Naive thymus-derived CD8-positive, alpha-beta T cell (primary cell): ENCODE measurements around the gene ZBTB8A. TPM values are rescaled to one million over a fixed set of nuclear protein-coding genes. Genes with fewer than 3 reads are reported as not detected.
"Not testable (repeated sequence)": the region's sequence is repeated elsewhere in the genome, so short reads cannot be mapped to it uniquely, and the experiment has no call there.

Experiments used
- ATAC-seq, 2 donors: fragments of 150-1000 bp; cut with Tn5 transposase in 1 of 2; sonication (Bioruptor Pico), chemical (Tn5 transposase) in 1 of 2; 1 replicate in 1 of 2; 2 replicates in 1 of 2; pipeline ENCODE4 v1.10.0; 2021; ENCODE audit warnings: mild to moderate bottlenecking in 2 of 2, moderate library complexity in 2 of 2
- POLR2A ChIA-PET: fragments of 350-600 bp; sonication (Branson Sonifier 250); formaldehyde crosslinking; loops from one replicate; lab custom pipeline; 2021; ENCODE audit warnings: antibody characterized with exemption; lab: Charles Lee
- DNase-seq, 10 donors: peaks; one replicate each; pipeline versions ENCODE4 v3.0.0 to v3.0.0-alpha.2; 2020 to 2022
- H3K27ac Mint-ChIP-seq, 10 donors: one replicate each; pipeline ENCODE4 v1.8.0; 2020 to 2022; ENCODE audit warnings: mild to moderate bottlenecking in 10 of 10, mixed read lengths in 10 of 10, moderate library complexity in 4 of 10, inconsistent platforms in 1 of 10
- H3K27me3 Mint-ChIP-seq, 5 donors: one replicate each; pipeline ENCODE4 v1.8.0; 2021 to 2022; ENCODE audit warnings: mixed read lengths in 5 of 5
- H3K36me3 Mint-ChIP-seq, 3 donors: one replicate each; pipeline ENCODE4 v1.8.0; 2020 to 2022; ENCODE audit warnings: mixed read lengths in 3 of 3, mild to moderate bottlenecking in 2 of 3, inconsistent platforms in 1 of 3
- H3K4me1 Mint-ChIP-seq, 4 donors: one replicate each; pipeline ENCODE4 v1.8.0; 2021 to 2022; ENCODE audit warnings: mixed read lengths in 4 of 4
- H3K4me3 Mint-ChIP-seq, 10 donors: one replicate each; pipeline ENCODE4 v1.8.0; 2020 to 2022; ENCODE audit warnings: mild to moderate bottlenecking in 10 of 10, mixed read lengths in 10 of 10, moderate library complexity in 6 of 10, inconsistent platforms in 1 of 10
- H3K9me3 Mint-ChIP-seq, 9 donors: one replicate each; pipeline ENCODE4 v1.8.0; 2020 to 2022; ENCODE audit warnings: mixed read lengths in 9 of 9, mild to moderate bottlenecking in 3 of 9, inconsistent platforms in 1 of 9, moderate library complexity in 1 of 9
- polyA plus RNA-seq, 3 donors: library from polyadenylated mRNA; unstranded; fragments of 300-500 nt; fragmentation: Illumina TruSeq; gene quantifications; one replicate each; pipeline ENCODE4 v1.2.3, GENCODE V29; 2021
- total RNA-seq, 8 experiments: library from RNA in 2 of 8; stranded (reverse) in 2 of 8; gene quantifications; one replicate each; pipeline ENCODE4 v1.2.3 and lab custom pipeline; 2021 to 2026

The ZBTB8A gene
- total and polyA plus RNA-seq, 5 experiments from 2014 or later: not detected

DNA sequence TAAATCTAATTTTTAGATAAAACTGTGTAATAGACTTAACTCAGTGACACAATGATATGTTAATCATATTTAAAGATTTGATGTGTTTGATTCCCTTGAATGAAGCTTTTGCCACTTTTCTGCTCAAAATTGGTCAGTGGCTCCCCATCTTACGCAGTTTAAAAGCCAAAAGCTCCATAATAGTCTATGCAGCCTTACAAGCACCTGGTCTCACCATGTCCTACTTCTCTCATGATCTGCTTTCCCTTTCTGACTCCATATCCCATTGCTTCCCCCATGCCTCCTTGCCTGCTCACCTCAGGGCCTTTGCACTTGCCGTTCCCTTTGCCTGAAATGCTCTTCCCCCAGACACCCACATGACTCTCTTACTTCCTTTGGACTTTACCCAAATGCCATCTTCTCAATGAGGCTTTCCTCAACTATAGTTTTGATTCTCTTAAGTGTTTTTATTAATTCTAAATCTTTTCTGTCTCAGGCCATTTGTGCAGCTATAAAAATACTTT lies 1.9 kb downstream of the ZBTB8A start:
- peak overlapping the region in 1 of 10 donors; percentile 65 for H3K27ac Mint-ChIP-seq
- DNase-seq: no peak
- no peaks in the 10 kb centered on the region for H3K9me3 Mint-ChIP-seq
- POLR2A ChIA-PET: no interaction called here
- peak overlapping the region in 8 of 10 donors; percentile 1 to 77 (median 24) for H3K4me3 Mint-ChIP-seq
- no peak for ATAC-seq
- peaks cover 3 to 12% (median 9%) of the 10 kb centered on the region in 4 donors for H3K4me1 Mint-ChIP-seq
- H3K27me3 Mint-ChIP-seq: peaks cover 36 to 76% (median 55%) of the 10 kb centered on the region in 5 donors
- peaks cover 0 to 9% (median 0%) of the 10 kb centered on the region in 3 donors for H3K36me3 Mint-ChIP-seq

DNA sequence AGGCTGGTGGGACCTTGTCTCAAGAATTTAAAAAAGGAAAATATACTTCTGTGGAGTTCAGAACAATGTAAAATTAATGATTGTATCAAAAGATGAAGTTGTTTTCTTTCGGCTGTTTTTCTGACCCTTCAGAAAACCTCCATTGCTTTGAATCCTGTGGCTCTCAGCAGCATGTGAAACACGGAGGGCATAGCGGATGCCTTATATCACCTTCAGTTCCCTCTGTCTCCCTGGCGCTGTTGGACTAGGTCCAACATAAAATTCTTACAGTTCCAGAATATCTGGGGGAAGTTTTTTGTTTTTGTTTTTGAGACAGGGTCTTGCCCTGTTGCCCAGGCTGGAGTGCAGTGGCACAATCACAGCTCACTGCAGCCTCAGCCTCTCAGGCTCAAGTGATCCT lies 7.4 kb downstream of the ZBTB8A start:
- DNase-seq: no peak
- Mint-ChIP-seq H3K4me3 (no peak overlapping the region), H3K36me3 (no peaks in the 10 kb centered on the region), H3K27me3 (peaks cover 9 to 35% (median 20%) of the 10 kb centered on the region in 5 donors), H3K9me3 (no peaks in the 10 kb centered on the region), H3K4me1 (no peaks in the 10 kb centered on the region), H3K27ac (no peak overlapping the region)
- POLR2A ChIA-PET: no interaction called here
- ATAC-seq: no peak

DNA sequence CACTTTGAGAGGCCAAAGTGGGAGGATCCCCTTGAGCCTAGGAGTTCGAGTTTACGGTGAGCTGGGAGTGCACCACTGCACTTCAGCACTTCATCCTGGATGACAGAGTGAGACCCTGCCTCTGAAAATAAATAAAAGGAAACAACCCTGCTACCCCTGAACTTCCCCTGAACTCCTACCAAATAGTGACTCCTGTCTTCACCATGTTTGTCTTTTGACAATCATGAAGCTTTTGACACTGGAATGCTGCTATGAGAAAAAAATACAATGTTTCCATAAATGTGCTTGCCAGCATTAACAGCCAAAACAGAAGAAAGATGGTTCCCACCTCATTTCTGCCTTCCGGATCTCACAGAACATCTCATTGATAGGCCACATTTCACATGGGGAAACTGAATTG lies 10.4 kb downstream of the ZBTB8A start:
- POLR2A ChIA-PET: no interaction called here
- no peak for ATAC-seq
- Mint-ChIP-seq H3K4me3 (no peak overlapping the region), H3K27ac (no peak overlapping the region), H3K4me1 (no peaks in the 10 kb centered on the region), H3K27me3 (peaks cover 2 to 12% (median 8%) of the 10 kb centered on the region in 5 donors), H3K9me3 (no peaks in the 10 kb centered on the region), H3K36me3 (no peaks in the 10 kb centered on the region)
- no peak for DNase-seq

DNA sequence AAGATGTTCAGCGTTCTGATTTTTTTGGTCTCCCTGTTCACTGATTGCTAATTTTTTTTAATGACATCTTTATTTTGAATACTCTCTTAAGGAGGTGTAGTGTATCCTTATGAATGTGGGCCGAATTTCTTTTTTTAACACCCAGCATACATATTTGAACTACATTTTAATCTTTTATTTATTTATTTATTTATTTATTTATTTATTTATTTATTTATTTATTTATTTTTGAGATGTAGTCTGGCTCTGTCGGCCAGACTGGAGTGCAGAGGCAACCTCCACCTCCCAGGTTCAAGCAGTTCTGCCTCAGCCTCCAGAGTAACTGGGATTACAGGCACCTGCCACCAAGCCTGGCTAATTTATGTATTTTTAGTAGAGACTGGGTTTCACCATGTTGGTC lies 15.1 kb downstream of the ZBTB8A start:
- H3K27me3 Mint-ChIP-seq: no peaks in the 10 kb centered on the region
- H3K27ac Mint-ChIP-seq: no peak overlapping the region
- H3K4me3 Mint-ChIP-seq: no peak overlapping the region
- POLR2A ChIA-PET: no interaction called here
- no peak for DNase-seq
- no peaks in the 10 kb centered on the region for H3K9me3 Mint-ChIP-seq
- ATAC-seq: no peak
- no peaks in the 10 kb centered on the region for H3K4me1 Mint-ChIP-seq
- H3K36me3 Mint-ChIP-seq: no peaks in the 10 kb centered on the region

DNA sequence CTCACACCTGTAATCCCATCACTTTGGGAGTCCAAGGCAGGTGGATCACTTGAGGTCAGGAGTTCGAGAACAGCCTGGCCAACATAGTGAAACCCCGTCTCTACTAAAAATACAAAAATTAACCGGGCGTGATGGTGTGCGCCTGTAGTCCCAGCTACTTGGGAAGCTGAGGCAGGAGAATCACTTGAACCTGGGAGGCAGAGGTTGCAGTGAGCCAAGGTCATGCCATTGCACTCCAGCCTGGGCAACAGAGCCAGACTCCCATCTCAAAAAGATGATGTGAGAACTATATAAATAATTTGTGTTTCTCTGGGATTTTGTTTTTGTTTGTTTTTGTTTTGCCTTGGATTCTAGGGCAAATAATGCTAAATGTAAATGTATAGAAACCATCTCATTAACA lies 17.8 kb downstream of the ZBTB8A start:
- ATAC-seq, H3K27me3 Mint-ChIP-seq, H3K9me3 Mint-ChIP-seq, POLR2A ChIA-PET, H3K36me3 Mint-ChIP-seq, H3K4me1 Mint-ChIP-seq, H3K27ac Mint-ChIP-seq, H3K4me3 Mint-ChIP-seq, DNase-seq: not testable (repeated sequence)

DNA sequence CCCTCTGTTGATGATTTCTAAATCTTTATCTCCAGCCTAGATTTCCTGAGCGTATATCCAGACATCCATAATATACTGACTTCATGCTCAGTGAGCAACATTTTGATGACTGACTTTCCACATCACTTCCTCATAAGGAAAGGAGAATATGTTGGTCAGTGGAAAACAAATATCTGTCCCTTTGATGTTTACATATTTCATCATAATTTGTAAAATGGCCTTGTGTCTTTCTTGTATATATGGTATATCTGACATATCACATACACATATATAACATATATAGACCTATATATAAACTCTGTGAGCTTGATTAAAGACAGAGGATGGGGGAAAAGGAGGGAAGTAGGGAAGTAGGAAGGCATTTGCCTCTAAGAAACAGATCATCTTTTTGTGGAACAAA lies 18.6 kb downstream of the ZBTB8A start:
- POLR2A ChIA-PET: no interaction called here
- H3K9me3 Mint-ChIP-seq: peaks cover 0 to 9% (median 0%) of the 10 kb centered on the region in 9 donors
- ATAC-seq (no peak), DNase-seq (no peak)
- H3K4me1 Mint-ChIP-seq: no peaks in the 10 kb centered on the region
- H3K27me3 Mint-ChIP-seq: peaks cover 0 to 3% (median 0%) of the 10 kb centered on the region in 5 donors
- H3K27ac Mint-ChIP-seq: no peak overlapping the region
- H3K4me3 Mint-ChIP-seq: no peak overlapping the region
- H3K36me3 Mint-ChIP-seq: no peaks in the 10 kb centered on the region

DNA sequence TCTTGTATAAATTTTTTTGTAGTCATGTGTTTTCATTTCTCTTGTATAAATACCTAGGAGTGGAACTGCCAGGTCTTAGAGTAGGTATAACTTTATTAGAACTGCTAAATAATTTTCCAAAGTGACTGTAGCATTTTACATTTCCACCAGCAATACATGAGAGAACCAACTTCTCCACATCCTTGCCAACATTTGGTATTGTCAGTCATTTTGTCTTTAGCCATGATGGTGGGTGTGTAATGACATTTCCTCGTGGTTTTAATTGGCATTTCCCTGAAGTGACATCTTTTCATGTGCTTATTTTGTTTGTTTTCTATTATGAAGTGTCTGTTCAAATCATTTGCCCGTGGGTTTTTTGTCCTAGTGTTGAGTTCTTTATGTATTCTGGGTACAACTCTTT lies 29.7 kb downstream of the ZBTB8A start:
- DNase-seq (no peak), ATAC-seq (no peak)
- H3K27ac Mint-ChIP-seq: no peak overlapping the region
- no peaks in the 10 kb centered on the region for H3K36me3 Mint-ChIP-seq
- H3K4me1 Mint-ChIP-seq: no peaks in the 10 kb centered on the region
- H3K27me3 Mint-ChIP-seq: no peaks in the 10 kb centered on the region
- H3K9me3 Mint-ChIP-seq: no peaks in the 10 kb centered on the region
- POLR2A ChIA-PET: no interaction called here
- no peak overlapping the region for H3K4me3 Mint-ChIP-seq

DNA sequence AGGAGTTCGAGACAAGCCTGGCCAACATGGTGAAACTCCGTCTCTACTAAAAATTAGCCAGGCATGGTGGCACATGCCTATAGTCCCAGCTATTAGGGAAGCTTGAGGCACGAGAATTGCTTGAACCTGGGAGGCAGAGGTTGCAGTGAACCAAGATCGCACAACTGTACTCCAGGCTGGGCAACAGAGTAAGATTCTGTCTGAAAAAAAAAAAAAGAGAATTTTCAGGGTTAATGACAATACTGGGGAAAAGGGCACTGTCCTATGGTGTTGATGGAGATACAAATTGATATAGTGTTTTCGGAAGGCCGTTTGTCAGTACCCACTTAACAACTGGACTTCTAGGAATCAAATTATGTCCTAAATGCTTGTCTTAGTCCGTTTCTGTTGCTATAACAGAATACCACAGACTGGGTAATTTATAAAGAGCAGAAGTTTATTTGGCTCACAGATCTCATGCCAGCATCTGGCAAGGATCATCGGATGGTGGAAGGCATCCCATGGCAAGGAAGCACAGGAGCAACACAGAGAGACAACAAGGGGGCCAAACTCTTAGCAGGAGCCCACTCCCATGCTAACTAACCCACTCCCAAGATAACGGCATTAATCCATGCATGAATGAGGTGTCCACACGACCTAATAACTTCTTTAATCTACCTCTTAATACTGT lies 41.3 kb downstream of the ZBTB8A start:
- DNase-seq: no peak
- H3K27me3 Mint-ChIP-seq: no peaks in the 10 kb centered on the region
- H3K4me1 Mint-ChIP-seq: no peaks in the 10 kb centered on the region
- no peak overlapping the region for H3K27ac Mint-ChIP-seq
- H3K9me3 Mint-ChIP-seq: no peaks in the 10 kb centered on the region
- ATAC-seq: no peak
- H3K36me3 Mint-ChIP-seq: no peaks in the 10 kb centered on the region
- POLR2A ChIA-PET: no interaction called here
- H3K4me3 Mint-ChIP-seq: no peak overlapping the region

DNA sequence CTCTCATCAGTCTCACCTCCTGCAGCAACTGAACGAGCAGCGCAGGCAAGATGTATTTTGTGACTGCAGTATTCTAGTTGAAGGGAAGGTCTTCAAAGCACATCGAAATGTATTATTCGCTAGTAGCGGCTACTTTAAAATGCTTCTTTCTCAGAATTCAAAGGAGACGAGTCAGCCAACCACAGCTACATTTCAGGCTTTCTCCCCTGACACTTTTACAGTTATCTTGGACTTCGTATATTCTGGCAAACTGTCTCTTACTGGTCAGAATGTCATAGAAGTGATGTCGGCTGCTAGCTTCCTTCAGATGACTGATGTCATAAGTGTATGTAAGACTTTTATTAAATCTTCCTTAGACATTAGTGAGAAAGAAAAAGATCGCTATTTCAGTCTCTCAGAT lies 53.7 kb downstream of the ZBTB8A start:
- no peaks in the 10 kb centered on the region for H3K36me3 Mint-ChIP-seq
- ATAC-seq (no peak), DNase-seq (no peak)
- POLR2A ChIA-PET: interaction anchor here (0.5 kb wide), 1 partner anchor 1480 kb away, joined by 3 read pairs; no protein-coding TSS in a partner anchor
- H3K27ac Mint-ChIP-seq: no peak overlapping the region
- no peaks in the 10 kb centered on the region for H3K4me1 Mint-ChIP-seq
- H3K9me3 Mint-ChIP-seq: no peaks in the 10 kb centered on the region
- H3K4me3 Mint-ChIP-seq: no peak overlapping the region
- peaks cover 0 to 2% (median 0%) of the 10 kb centered on the region in 5 donors for H3K27me3 Mint-ChIP-seq

DNA sequence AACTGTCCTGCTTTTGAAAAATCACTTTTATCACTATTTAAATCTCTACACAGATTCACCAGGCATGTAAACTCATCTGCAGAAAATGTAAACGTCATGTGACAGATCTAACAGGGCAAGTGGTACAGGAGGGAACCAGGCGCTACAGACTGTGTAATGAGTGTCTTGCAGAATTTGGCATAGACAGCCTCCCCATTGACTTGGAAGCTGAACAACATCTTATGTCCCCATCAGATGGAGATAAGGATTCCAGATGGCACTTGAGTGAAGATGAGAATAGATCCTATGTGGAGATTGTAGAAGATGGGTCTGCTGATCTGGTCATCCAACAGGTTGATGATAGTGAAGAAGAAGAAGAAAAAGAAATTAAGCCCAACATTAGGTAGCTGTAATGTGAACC lies 60.8 kb downstream of the ZBTB8A start:
- Mint-ChIP-seq H3K4me1 (no peaks in the 10 kb centered on the region), H3K4me3 (no peak overlapping the region), H3K36me3 (no peaks in the 10 kb centered on the region), H3K27ac (no peak overlapping the region), H3K27me3 (peaks cover 0 to 2% (median 0%) of the 10 kb centered on the region in 5 donors), H3K9me3 (no peaks in the 10 kb centered on the region)
- no peak for ATAC-seq
- POLR2A ChIA-PET: no interaction called here
- no peak for DNase-seq

DNA sequence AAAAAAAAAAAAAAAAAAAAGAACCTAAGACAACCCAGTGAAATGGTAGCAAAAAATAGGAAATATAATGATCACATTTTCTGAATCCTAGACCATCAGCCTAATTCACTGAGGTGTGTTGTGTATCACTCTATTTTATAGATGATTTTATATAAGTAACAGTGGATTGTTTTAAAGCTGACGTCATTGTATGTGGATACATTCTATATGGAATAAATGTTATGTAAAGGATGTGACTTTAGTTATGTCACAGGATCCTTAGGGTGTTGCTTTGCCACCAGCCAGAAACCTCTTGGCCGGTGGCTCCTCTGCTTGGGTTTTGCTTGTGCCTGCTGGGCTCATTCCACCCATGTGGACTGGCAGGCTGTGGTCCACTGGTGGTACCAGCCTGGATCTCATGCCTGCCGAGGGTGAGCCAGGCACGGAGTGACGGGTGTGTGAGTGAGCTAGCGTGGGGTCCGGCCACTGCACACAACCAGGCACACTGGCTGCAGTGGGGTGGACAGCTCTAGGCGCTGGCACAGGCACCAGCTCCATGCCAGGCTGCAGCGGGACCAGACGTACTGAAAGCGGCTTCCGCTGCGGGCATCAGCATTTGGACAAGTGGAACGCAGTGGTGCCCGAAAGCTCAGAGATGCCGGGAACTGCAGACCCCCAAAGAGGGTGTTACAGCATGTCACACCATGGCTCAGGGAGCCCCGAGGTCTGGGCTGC lies 66.6 kb downstream of the ZBTB8A start:
- no peaks in the 10 kb centered on the region for H3K9me3 Mint-ChIP-seq
- ATAC-seq: no peak
- no peak overlapping the region for H3K4me3 Mint-ChIP-seq
- H3K27ac Mint-ChIP-seq: no peak overlapping the region
- DNase-seq: no peak
- H3K27me3 Mint-ChIP-seq: no peaks in the 10 kb centered on the region
- H3K36me3 Mint-ChIP-seq: no peaks in the 10 kb centered on the region
- POLR2A ChIA-PET: no interaction called here
- H3K4me1 Mint-ChIP-seq: no peaks in the 10 kb centered on the region

DNA sequence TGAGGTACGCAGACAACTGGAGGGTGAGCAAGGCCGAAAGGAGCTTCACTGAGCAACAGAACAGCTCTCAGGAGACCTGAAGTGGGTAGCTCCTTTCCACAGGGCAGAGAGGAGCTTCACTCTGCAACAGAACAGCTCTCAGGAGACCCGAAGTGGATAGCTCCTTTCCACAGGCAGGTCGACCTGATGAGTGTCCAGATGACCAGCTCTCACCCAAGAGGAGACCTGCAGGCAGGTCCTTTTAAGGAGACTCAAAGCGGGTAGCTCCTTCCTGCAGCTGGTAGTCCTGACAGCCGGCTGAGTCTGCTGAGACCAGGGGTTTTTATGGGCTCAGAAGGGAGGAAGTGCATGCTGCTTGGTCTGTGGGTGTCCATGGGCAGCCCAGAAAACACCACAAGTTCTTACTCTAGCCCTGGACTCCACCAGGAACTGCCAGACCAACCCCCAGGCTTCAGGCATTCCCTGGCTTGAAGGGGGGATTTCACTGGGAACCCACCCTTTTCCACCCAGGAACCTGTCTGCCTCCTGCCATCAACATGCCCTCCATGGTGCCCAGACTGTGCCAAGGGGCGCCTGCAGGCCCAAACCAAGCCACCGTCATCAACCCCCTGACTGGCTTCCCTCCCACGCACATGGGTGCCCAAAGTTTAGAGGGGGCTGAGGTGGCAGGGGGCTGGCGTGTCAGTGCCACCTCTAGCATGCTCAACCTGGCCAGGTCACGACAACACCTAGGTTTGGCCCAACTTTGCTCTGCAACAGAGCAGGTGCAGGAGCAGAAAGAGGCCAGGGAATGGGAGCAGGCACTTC lies 67.5 kb downstream of the ZBTB8A start:
- Mint-ChIP-seq H3K9me3 (no peaks in the 10 kb centered on the region), H3K27ac (peak overlapping the region in 1 of 10 donors; percentile 52), H3K4me1 (peaks cover 0 to 3% (median 1%) of the 10 kb centered on the region in 4 donors), H3K4me3 (no peak overlapping the region), H3K27me3 (no peaks in the 10 kb centered on the region), H3K36me3 (no peaks in the 10 kb centered on the region)
- POLR2A ChIA-PET: no interaction called here
- ATAC-seq (no peak), DNase-seq (no peak)

DNA sequence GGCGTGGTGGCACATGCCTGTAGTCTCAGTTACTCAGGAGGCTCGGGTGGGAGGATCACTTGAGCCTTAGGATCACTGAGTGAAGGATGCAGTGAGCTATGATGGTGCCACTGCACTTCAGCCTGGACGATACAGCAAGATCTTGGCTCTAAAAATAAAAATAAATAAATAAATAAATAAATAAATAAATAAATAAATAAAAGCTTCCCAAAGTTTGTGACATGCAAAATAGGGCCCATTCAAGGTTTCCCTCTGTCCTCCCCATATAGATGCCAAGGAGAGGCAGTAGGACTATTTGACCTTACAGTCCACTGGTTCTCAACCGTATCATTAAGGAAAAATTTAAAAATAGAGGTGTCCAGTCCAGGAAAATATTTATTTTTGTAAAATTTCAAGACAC lies 70.0 kb downstream of the ZBTB8A start:
- POLR2A ChIA-PET: no interaction called here
- Mint-ChIP-seq H3K36me3 (no peaks in the 10 kb centered on the region), H3K4me1 (peaks cover 4 to 11% (median 9%) of the 10 kb centered on the region in 4 donors), H3K9me3 (no peaks in the 10 kb centered on the region), H3K4me3 (no peak overlapping the region), H3K27me3 (no peaks in the 10 kb centered on the region), H3K27ac (no peak overlapping the region)
- DNase-seq (no peak), ATAC-seq (no peak)
